Subcutaneous abdominal adipose tissue (tissue), 5 donors: ENCODE measurements around the gene AMOTL2.
A peak's percentile ranks its signal among the peaks of the same experiment; 100 is the strongest.

Experiments used
- H3K27ac ChIP-seq: one replicate; pipeline ENCODE4 v1.7.0; 2013; ENCODE audit warnings: low read depth, mild to moderate bottlenecking, inconsistent platforms, low read length, moderate library complexity
- H3K27me3 ChIP-seq, 5 donors: one replicate each; pipeline ENCODE4 v1.7.0; 2013; ENCODE audit warnings: low read length in 5 of 5, inconsistent platforms in 1 of 5; ENCODE audit not compliant: control insufficient read depth in 5 of 5, insufficient read depth in 4 of 5
- H3K36me3 ChIP-seq, 5 donors: one replicate each; pipeline ENCODE4 v1.7.0; 2013; ENCODE audit warnings: low read length in 5 of 5; ENCODE audit not compliant: control insufficient read depth in 5 of 5, insufficient read depth in 5 of 5
- H3K4me1 ChIP-seq, 5 donors: one replicate each; pipeline ENCODE4 v1.7.0; 2013; ENCODE audit warnings: low read length in 5 of 5, mild to moderate bottlenecking in 3 of 5, moderate library complexity in 1 of 5; ENCODE audit not compliant: control insufficient read depth in 5 of 5, insufficient read depth in 5 of 5
- H3K4me3 ChIP-seq, 5 donors: one replicate each; pipeline ENCODE4 v1.7.0; 2013; ENCODE audit warnings: low read length in 5 of 5, low read depth in 1 of 5
- H3K9ac ChIP-seq, 5 donors: one replicate each; pipeline ENCODE4 v1.7.0; 2013; ENCODE audit warnings: low read length in 5 of 5, mild to moderate bottlenecking in 4 of 5, moderate library complexity in 3 of 5
- H3K9me3 ChIP-seq, 5 donors: one replicate each; pipeline ENCODE4 v1.7.0; 2013; ENCODE audit warnings: low read length in 5 of 5; ENCODE audit not compliant: control insufficient read depth in 5 of 5
- donor health status: healthy.
- donor health status: healthy.
- donor health status: healthy.
- donor health status: healthy.
- donor health status: healthy.

Gene AMOTL2

DNA sequence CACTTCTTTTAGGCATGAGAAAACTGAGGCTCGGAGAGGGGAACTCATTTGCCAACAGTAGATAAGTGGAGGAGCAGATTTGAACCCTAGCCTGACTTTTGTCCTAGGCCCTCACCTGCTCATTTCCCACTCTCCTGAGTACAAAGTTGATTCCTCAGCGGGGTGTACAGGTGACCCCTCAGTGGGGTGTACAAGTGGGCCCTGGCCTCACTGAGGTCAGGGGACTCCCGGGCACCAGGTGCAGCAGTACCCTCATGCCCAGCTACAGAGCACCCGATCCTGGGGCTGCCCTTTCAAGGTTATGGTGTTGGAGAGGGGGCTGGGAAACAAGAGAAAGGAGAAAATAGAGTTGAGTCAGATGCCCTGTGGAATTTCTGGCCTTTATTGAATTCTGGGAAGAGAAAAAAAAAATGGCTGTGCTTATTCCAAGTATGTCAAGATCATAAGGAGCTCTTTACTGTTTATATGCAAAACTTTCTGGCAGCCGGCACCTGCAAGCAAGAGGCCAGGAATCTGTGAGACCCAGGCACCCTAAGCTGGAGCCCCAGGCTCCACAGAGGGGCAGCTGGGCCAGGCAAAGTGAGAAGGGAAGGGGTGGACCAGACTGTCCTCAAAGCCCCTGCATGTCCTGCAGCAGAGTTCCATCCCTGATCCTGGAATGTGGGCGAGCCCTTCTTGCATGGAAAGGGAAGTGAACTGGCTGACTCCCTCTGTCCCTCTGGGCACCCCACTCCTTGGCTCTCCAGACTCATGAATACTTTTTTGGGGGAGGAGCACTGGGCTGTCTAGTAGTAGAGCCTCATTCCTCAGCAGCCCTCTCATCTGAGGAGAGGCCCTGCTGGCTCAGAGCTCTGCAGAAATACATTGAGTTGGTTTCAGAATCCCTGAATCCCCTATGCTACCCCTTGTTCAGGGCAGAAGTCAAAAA, 43.1 kb downstream of the AMOTL2 start:
- H3K36me3 ChIP-seq: no peaks in the 10 kb centered on the region
- H3K4me1 ChIP-seq: peaks cover 29 to 93% (median 78%) of the 10 kb centered on the region in 5 donors
- peak overlapping the region; percentile 5 to 58 (median 49) for H3K9ac ChIP-seq
- no peaks in the 10 kb centered on the region for H3K9me3 ChIP-seq
- H3K27ac ChIP-seq: peak overlapping the region; percentile 98
- peak overlapping the region in 3 of 5 donors; percentile 5 to 34 (median 19) for H3K4me3 ChIP-seq
- H3K27me3 ChIP-seq: no peaks in the 10 kb centered on the region

DNA sequence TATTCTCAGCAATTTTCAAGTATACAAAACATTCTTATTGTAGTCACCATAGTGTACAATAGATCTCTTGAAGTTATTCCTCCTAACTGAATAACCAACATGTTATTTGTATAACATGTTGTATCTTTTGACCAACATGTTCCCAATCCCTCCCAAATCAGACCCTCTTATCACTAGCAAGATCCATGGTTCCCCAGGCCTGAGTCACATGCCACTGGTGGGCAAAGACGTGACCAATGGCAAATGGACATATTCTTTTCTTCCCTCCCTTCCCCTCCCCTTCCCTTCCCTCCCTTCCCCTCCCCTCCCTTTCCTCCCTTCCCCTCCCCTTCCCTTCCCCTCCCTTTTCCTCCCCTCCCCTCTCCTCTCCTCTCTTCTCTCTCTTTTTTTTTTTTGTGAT, 45.4 kb downstream of the AMOTL2 start:
- H3K27me3 ChIP-seq: no peaks in the 10 kb centered on the region
- peak overlapping the region in 1 of 5 donors; percentile 34 for H3K9ac ChIP-seq
- peaks cover 33 to 93% (median 75%) of the 10 kb centered on the region in 5 donors for H3K4me1 ChIP-seq
- no peaks in the 10 kb centered on the region for H3K36me3 ChIP-seq
- peak overlapping the region; percentile 98 for H3K27ac ChIP-seq
- no peak overlapping the region for H3K4me3 ChIP-seq
- no peaks in the 10 kb centered on the region for H3K9me3 ChIP-seq

DNA sequence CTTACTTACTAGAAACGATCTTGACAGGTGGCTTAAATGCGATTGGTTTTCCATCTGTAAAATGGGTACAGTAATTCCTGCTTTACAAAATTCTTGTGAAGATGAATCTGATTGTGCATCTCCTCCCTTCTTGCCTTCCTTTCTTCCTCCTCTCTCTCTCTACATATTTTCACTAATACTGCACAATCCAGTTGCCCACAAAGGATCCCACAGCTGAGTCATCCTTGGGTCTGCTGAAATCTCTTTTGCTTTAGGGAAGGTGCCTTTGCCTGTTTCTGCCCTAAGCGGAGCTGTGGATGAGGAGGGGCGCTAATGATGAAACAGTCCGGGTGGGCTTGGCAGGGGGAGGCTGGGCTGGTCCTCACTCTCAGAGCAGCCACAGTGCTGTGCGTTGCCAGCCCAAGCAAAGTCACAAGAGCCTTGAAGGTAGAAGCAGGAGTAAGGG, 46.1 kb downstream of the AMOTL2 start:
- H3K27me3 ChIP-seq: no peaks in the 10 kb centered on the region
- H3K9ac ChIP-seq: peak overlapping the region in 1 of 5 donors; percentile 34
- H3K27ac ChIP-seq: peak overlapping the region; percentile 98
- no peak overlapping the region for H3K4me3 ChIP-seq
- H3K36me3 ChIP-seq: no peaks in the 10 kb centered on the region
- H3K9me3 ChIP-seq: no peaks in the 10 kb centered on the region
- H3K4me1 ChIP-seq: peaks cover 30 to 90% (median 69%) of the 10 kb centered on the region in 5 donors

DNA sequence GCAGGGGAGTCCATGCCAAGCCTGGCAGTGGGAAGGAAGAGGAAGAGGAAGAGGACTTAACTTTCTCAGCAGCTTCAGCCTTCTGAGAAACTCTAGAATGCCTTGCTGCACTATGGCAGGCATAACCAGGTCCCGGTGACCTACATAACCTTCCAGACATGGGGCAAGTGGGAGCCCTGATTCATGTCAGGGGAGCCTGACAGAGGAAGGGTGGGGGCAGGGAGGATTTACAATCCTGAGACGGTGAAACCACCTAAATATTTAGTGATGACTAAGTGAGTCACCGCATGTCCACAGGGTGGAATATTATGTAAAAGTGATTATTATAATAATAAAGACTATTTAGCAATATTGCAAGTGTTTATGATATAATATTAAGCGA, 46.7 kb downstream of the AMOTL2 start:
- Histone ChIP-seq H3K4me1 (peaks cover 30 to 88% (median 69%) of the 10 kb centered on the region in 5 donors), H3K27ac (peak overlapping the region; percentile 98), H3K4me3 (no peak overlapping the region), H3K9ac (peak overlapping the region in 4 of 5 donors; percentile 34 to 89 (median 54)), H3K9me3 (no peaks in the 10 kb centered on the region), H3K36me3 (no peaks in the 10 kb centered on the region), H3K27me3 (no peaks in the 10 kb centered on the region)

DNA sequence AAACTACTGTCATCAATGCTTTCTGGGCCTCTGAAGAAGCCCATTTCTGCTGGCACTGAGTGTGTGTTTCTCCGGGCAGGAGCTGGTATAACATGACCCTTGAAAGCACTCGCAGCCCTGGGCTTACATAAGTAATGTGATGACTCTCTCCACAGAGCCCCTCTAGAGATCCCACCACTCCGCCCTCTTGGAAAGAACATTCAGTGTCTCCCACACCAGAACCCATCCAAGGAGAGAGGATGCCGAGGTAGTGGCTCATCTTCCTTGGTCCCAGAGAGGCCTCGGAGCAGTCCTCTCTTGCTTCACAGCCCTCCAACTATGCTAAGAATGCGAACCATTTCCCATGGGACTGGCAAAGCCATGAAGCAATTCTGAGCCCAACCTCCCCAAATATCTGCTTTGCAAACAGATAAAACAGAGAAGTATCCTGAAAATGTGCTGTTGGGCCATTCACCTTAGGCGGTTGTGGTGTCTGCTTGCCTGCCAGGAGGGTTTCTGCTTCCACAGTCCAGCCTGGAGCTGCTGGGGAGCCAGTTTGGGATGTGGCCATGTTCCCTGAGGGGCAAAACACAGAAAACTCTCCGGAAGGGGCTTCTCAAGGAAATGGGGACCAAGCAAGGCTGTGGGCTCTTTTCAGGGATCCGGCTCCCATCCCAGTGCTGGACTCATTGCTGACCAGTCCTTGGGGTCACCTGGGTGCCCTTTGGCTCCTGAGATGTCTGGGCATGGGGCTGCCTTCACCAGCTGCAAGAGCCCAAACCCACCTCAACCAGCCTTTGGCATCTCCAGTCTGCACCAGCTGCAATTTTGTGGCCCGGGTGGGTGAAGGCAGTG, 47.3 kb downstream of the AMOTL2 start:
- H3K4me3 ChIP-seq: no peak overlapping the region
- peak overlapping the region; percentile 98 for H3K27ac ChIP-seq
- no peaks in the 10 kb centered on the region for H3K9me3 ChIP-seq
- peak overlapping the region; percentile 42 to 89 (median 48) for H3K9ac ChIP-seq
- no peaks in the 10 kb centered on the region for H3K27me3 ChIP-seq
- H3K4me1 ChIP-seq: peaks cover 28 to 82% (median 69%) of the 10 kb centered on the region in 5 donors
- H3K36me3 ChIP-seq: no peaks in the 10 kb centered on the region

DNA sequence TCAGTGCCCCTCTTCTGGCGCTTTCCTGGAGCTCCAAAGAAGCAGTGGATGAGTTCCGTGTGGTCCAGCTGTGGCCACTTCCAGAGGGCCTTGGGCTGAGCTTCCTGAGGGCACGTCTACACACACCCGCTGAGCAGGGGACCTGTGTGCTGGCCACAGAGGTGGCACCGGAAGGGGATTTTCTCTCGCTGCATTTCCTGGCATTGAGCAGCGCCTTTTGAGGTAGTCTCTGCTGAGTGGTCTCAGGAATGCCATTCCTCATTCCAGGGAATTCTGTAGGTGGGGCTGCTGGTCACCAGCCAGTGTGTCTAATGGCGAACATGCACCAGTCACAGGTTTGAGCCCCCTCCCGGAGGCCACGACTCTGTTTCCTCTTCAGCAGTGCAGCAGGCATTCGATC, 48.1 kb downstream of the AMOTL2 start:
- H3K9me3 ChIP-seq: no peaks in the 10 kb centered on the region
- peaks cover 26 to 74% (median 63%) of the 10 kb centered on the region in 5 donors for H3K4me1 ChIP-seq
- H3K36me3 ChIP-seq: no peaks in the 10 kb centered on the region
- H3K4me3 ChIP-seq: peak overlapping the region in 1 of 5 donors; percentile 18
- no peaks in the 10 kb centered on the region for H3K27me3 ChIP-seq
- H3K27ac ChIP-seq: peak overlapping the region; percentile 98
- peak overlapping the region; percentile 7 to 66 (median 48) for H3K9ac ChIP-seq

DNA sequence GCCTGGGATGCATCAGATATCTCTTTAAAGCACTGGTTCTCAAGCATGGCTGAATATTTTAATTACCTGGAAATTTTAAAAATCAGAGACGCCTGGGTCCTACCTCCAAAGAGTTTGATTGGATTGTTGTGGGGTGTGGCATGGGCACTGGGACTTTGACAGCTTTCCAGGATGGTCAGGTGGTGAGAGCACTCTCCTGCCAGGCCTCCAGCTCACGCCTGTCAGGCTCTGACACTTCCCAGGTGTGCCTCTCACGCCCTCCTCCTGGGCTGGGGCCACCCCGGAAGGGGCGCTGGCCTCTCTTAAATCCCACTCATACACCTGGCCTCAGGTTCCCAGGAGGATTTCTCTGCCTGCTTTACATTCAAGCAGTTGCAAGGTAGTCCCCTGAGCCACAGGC, 48.5 kb downstream of the AMOTL2 start:
- H3K27me3 ChIP-seq: no peaks in the 10 kb centered on the region
- H3K36me3 ChIP-seq: no peaks in the 10 kb centered on the region
- H3K27ac ChIP-seq: peak overlapping the region; percentile 98
- no peak overlapping the region for H3K4me3 ChIP-seq
- no peaks in the 10 kb centered on the region for H3K9me3 ChIP-seq
- H3K4me1 ChIP-seq: peaks cover 26 to 69% (median 58%) of the 10 kb centered on the region in 5 donors
- peak overlapping the region; percentile 7 to 66 (median 48) for H3K9ac ChIP-seq

DNA sequence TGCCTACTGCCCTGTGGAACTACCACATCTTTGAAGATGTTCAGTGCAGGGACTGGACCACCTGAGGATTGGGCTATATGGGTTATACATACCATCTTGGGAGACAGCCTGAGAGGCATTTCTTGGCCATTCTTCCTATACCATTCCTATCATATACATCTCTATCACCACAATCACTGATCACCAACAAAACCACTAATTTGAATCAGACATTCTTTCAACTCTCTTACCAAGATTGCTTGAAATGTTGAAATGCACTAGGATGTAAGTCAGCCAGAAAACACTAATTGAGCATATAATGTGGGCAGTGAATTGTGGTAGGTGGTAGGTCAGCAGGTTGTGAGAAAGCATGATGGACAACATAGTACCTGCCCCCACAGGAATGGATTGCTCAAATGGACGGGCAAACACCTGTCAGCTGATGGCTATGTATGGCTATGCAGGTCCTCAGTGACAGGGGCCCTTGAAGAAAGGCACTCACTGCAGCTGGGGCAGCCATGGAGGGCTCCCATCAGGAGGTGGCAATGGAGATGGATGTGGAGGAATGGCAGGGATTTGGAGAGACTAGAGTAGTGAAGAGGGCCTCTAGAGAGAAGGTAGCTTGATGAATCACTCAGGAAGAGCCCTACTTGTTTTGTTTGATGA, 49.1 kb downstream of the AMOTL2 start:
- Histone ChIP-seq H3K9ac (peak overlapping the region in 1 of 5 donors; percentile 42), H3K27ac (peak overlapping the region; percentile 98), H3K4me1 (peaks cover 26 to 64% (median 53%) of the 10 kb centered on the region in 5 donors), H3K4me3 (no peak overlapping the region), H3K9me3 (no peaks in the 10 kb centered on the region), H3K27me3 (no peaks in the 10 kb centered on the region), H3K36me3 (no peaks in the 10 kb centered on the region)

DNA sequence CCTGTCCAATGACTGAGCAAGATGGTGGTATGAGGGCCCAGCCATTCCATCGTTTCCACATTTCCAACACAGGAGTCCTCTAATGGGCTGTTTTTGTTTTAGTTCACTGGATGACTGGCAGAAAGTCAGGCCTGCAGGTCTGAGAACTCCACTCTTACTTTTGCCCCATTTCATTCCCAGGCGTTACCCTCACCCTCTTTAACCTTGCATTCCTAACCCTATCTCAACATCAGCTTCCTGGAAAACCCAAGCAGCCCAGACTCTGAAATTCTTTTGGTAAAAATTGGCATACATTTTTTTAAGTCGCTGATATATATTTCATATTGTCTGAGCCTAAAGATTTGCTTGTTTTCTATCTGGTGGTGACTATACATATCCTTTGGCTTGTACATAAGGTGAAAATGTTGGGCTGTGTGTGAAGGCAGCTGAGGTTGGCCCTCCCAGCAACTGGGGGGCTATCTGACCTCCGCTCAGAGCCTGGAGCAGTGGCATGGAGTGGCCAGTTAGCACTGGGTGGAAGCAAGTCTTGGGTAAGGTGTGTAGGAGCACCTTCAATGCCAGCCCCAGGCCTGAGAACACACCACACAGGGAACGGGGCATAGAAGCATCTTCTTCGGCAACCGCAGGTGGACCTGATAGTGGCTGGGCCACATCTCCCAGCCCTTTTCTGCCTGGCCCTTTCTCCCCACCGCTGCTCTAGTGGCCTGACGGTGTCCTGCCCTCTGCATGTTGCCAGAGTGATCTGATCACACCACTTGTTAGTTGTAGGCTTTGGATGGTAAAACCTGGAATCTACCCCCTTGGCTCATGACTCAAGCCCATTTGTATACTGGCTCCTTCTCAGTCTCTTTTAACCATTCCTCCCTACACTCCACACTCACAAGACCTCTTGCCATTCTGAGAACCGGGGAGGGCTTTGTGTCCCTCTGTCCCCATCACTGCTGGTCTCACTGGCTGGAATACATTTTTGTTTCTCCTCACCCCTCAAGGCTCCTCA, 50.0 kb downstream of the AMOTL2 start:
- Histone ChIP-seq H3K27me3 (no peaks in the 10 kb centered on the region), H3K27ac (peak overlapping the region; percentile 98), H3K4me1 (peaks cover 26 to 55% (median 49%) of the 10 kb centered on the region in 5 donors), H3K9me3 (no peaks in the 10 kb centered on the region), H3K4me3 (no peak overlapping the region), H3K36me3 (no peaks in the 10 kb centered on the region), H3K9ac (peak overlapping the region in 2 of 5 donors; percentile 21 to 53)
